Measurements from ENCODE around the gene GNB1L. TPM values are rescaled to one million over a fixed set of nuclear protein-coding genes. Genes with fewer than 3 reads are reported as not detected.

Gene GNB1L
- total and polyA plus RNA-seq, 2 donors (not counting 1 experiment from before 2014, with no cell fraction given): 6.6 to 12.1 TPM

- ATAC-seq (ENCODE audit: low read depth) (no peak), DNase-seq (no peak)
- Histone ChIP-seq H4K20me1 (ENCODE audit: control insufficient read depth, insufficient read depth, low read length, poor library complexity, severe bottlenecking) (peaks cover 22% of the 10 kb centered on the region), H3K9me3 (ENCODE audit: control extremely low read depth in 1 of 3, control insufficient read depth in 2 of 3, insufficient read depth in 1 of 3, low read length in 2 of 3) (no peaks in the 10 kb centered on the region), H3K9ac (ENCODE audit: low read length) (no peak overlapping the region), H3K79me2 (ENCODE audit: control insufficient read depth, insufficient read depth, low read length) (peaks cover 17% of the 10 kb centered on the region), H3K36me3 (replicated peaks in 1 of 2; ENCODE audit: control extremely low read depth in 1 of 2, control insufficient read depth in 1 of 2, extremely low read depth in 1 of 2, insufficient read depth in 2 of 2, low read length in 1 of 2) (no peaks in the 10 kb centered on the region), H3K4me1 (ENCODE audit: control insufficient read depth in 2 of 2, insufficient read depth in 2 of 2, low read length in 2 of 2) (peaks cover 13 to 17% of the 10 kb centered on the region in 2 donors), H3K27me3 (replicated peaks in 1 of 4; ENCODE audit: control extremely low read depth in 1 of 4, control insufficient read depth in 3 of 4, insufficient read depth in 4 of 4, low read length in 3 of 4) (no peaks in the 10 kb centered on the region), H3K4me2 (replicated peaks; ENCODE audit: low read depth, low read length, poor library complexity, severe bottlenecking) (no peak overlapping the region), H3K4me3 (ENCODE audit: control extremely low read depth in 1 of 5, extremely low read depth in 1 of 5, insufficient read depth in 1 of 5, low read depth in 2 of 5, low read length in 4 of 5) (no peak overlapping the region), H2AFZ (ENCODE audit: insufficient read depth, low read depth, low read length, poor library complexity, severe bottlenecking) (no peak overlapping the region), H3K27ac (ENCODE audit: low read length in 2 of 2) (no peak overlapping the region)
- POLR2A ChIA-PET: no interaction called here
- no peaks in the 10 kb centered on the region for H3K27me3 Mint-ChIP-seq
- CTCF ChIA-PET: interaction anchor here (0.9 kb wide), 1 partner anchor 68 kb away, joined by 3 read pairs; no protein-coding TSS in a partner anchor
- WGBS (ENCODE audit: insufficient coverage): 70% methylated on average over 6 of the region's 8 CpGs
- H3K4me3 Mint-ChIP-seq: no peak overlapping the region
- intact Hi-C loops (cut with micrococcal nuclease): no loop called here
- TF ChIP-seq EZH2 (IDR thresholded peaks at IDR 0.05; ENCODE audit: borderline replicate concordance, insufficient read depth, low read depth, low read length, poor library complexity, severe bottlenecking) (no peak), CTCF (IDR thresholded peaks at IDR 0.05) (no peak)
- H3K4me1 Mint-ChIP-seq: peaks cover 20% of the 10 kb centered on the region
- no peaks in the 10 kb centered on the region for H3K9me3 Mint-ChIP-seq (ENCODE audit: insufficient read depth)
- no peak overlapping the region for H3K27ac Mint-ChIP-seq
Measured at GRCh38 chr22:19841641-19842392, 12.9 kb downstream of the GNB1L start.

- H3K4me1 Mint-ChIP-seq: peaks cover 20% of the 10 kb centered on the region
- ATAC-seq (ENCODE audit: low read depth) (no peak), DNase-seq (no peak)
- Histone ChIP-seq H3K9me3 (ENCODE audit: control extremely low read depth in 1 of 3, control insufficient read depth in 2 of 3, insufficient read depth in 1 of 3, low read length in 2 of 3) (no peaks in the 10 kb centered on the region), H4K20me1 (ENCODE audit: control insufficient read depth, insufficient read depth, low read length, poor library complexity, severe bottlenecking) (peaks cover 20% of the 10 kb centered on the region), H3K4me3 (ENCODE audit: control extremely low read depth in 1 of 5, extremely low read depth in 1 of 5, insufficient read depth in 1 of 5, low read depth in 2 of 5, low read length in 4 of 5) (no peak overlapping the region), H3K79me2 (ENCODE audit: control insufficient read depth, insufficient read depth, low read length) (peaks cover 17% of the 10 kb centered on the region), H3K9ac (ENCODE audit: low read length) (no peak overlapping the region), H3K27ac (ENCODE audit: low read length in 2 of 2) (no peak overlapping the region), H3K4me2 (replicated peaks; ENCODE audit: low read depth, low read length, poor library complexity, severe bottlenecking) (no peak overlapping the region), H3K36me3 (replicated peaks in 1 of 2; ENCODE audit: control extremely low read depth in 1 of 2, control insufficient read depth in 1 of 2, extremely low read depth in 1 of 2, insufficient read depth in 2 of 2, low read length in 1 of 2) (no peaks in the 10 kb centered on the region), H3K27me3 (replicated peaks in 1 of 4; ENCODE audit: control extremely low read depth in 1 of 4, control insufficient read depth in 3 of 4, insufficient read depth in 4 of 4, low read length in 3 of 4) (no peaks in the 10 kb centered on the region), H2AFZ (ENCODE audit: insufficient read depth, low read depth, low read length, poor library complexity, severe bottlenecking) (no peak overlapping the region), H3K4me1 (ENCODE audit: control insufficient read depth in 2 of 2, insufficient read depth in 2 of 2, low read length in 2 of 2) (peaks cover 13 to 17% of the 10 kb centered on the region in 2 donors)
- WGBS (ENCODE audit: insufficient coverage): 100% methylated on average over 2 of the region's 6 CpGs
- ChIA-PET POLR2A (no interaction called here), CTCF (interaction anchor here (0.9 kb wide), 1 partner anchor 69 kb away, joined by 3 read pairs; no protein-coding TSS in a partner anchor)
- H3K27ac Mint-ChIP-seq: no peak overlapping the region
- H3K4me3 Mint-ChIP-seq: no peak overlapping the region
- H3K27me3 Mint-ChIP-seq: no peaks in the 10 kb centered on the region
- no peaks in the 10 kb centered on the region for H3K9me3 Mint-ChIP-seq (ENCODE audit: insufficient read depth)
- intact Hi-C loops (cut with micrococcal nuclease): no loop called here
- TF ChIP-seq EZH2 (IDR thresholded peaks at IDR 0.05; ENCODE audit: borderline replicate concordance, insufficient read depth, low read depth, low read length, poor library complexity, severe bottlenecking): no peak
- TF ChIP-seq CTCF (IDR thresholded peaks at IDR 0.05): no peak
Measured at GRCh38 chr22:19840955-19841640, 13.6 kb downstream of the GNB1L start.

Measured in B cell (primary cell).